ENCODE measurements around the gene DLGAP4. TPM values are rescaled to one million over a fixed set of nuclear protein-coding genes. Genes with fewer than 3 reads are reported as not detected.
A peak's percentile ranks its signal among the peaks of the same experiment; 100 is the strongest.

Gene DLGAP4
- total and polyA plus RNA-seq, 9 of the 15 experiments (the other 6 are each of a cell fraction or from before 2014, with no cell fraction given), result 0.31 to 34.1 (median 4.5) TPM

DNA sequence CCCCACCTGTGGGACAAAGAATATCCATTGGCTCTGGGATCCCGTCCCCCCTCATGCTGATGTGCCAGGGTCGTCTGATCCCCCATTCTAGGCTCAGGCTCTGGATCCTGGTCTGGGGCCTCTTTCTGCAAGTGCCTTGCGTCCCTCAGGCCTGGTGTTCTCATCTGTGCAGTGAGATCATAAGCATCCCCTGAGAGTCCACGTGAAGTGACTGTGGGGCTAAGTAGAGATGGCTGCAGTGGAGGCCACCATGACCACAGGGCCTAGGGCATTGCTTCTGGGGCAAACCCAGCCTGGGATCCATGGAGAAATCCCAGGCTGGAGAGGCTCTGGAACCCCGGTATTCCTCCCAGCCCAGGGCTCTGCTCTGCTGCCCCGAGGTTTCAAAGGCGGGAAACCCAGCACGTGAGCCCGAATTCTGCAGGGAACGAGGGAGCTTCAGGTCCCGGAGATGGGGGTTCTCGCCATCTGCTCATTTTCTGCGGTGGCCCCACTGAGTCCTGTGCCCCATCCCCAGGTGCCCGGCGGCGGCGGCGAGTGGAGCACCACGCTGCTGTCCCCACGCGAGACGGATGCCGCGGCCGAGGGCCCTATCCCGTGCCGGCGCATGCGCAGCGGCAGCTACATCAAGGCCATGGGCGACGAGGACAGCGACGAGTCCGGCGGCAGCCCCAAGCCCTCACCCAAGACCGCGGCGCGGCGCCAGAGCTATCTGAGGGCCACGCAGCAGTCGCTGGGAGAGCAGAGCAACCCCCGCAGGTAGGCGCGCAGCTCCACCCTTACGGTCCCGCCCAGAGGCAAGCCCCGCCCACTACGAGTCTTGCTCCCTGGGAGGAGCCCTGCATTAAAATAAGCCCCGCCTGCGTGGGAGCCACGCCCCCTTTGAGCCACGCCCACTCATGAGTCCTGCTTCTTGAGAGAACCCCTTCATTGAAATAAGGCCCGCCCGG is 129.7 kb downstream of the DLGAP4 start (continued):
- TF ChIP-seq CEBPB (tag; IDR thresholded peaks at IDR 0.05), result no peak
- TF ChIP-seq ADNP (tag; IDR thresholded peaks at IDR 0.05), result no peak
- no peak for TF ChIP-seq HMG20B (CRISPR knock-in tag; IDR thresholded peaks at IDR 0.05)
- no peak for TF ChIP-seq ZBTB1 (CRISPR knock-in tag; IDR thresholded peaks at IDR 0.05; ENCODE audit: borderline replicate concordance, low read depth)
- TF ChIP-seq TGIF2 (CRISPR knock-in tag; IDR thresholded peaks at IDR 0.05), result no peak
- no peak for TF ChIP-seq DPF2 (IDR thresholded peaks at IDR 0.05)
- no peak for TF ChIP-seq ZSCAN32 (CRISPR knock-in tag; IDR thresholded peaks at IDR 0.05)
- TF ChIP-seq, protein P1, sequence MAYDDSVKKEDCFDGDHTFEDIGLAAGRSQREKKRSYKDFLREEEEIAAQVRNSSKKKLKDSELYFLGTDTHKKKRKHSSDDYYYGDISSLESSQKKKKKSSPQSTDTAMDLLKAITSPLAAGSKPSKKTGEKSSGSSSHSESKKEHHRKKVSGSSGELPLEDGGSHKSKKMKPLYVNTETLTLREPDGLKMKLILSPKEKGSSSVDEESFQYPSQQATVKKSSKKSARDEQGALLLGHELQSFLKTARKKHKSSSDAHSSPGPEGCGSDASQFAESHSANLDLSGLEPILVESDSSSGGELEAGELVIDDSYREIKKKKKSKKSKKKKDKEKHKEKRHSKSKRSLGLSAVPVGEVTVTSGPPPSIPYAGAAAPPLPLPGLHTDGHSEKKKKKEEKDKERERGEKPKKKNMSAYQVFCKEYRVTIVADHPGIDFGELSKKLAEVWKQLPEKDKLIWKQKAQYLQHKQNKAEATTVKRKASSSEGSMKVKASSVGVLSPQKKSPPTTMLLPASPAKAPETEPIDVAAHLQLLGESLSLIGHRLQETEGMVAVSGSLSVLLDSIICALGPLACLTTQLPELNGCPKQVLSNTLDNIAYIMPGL (CRISPR knock-in tag; IDR thresholded peaks at IDR 0.05), result no peak
- TF ChIP-seq GATAD2B (IDR thresholded peaks at IDR 0.05; ENCODE audit: borderline replicate concordance), result no peak
- TF ChIP-seq POU5F1 (IDR thresholded peaks at IDR 0.05; ENCODE audit: borderline replicate concordance, low read depth, low read length, partially characterized antibody), result no peak
- TF ChIP-seq, protein P2, sequence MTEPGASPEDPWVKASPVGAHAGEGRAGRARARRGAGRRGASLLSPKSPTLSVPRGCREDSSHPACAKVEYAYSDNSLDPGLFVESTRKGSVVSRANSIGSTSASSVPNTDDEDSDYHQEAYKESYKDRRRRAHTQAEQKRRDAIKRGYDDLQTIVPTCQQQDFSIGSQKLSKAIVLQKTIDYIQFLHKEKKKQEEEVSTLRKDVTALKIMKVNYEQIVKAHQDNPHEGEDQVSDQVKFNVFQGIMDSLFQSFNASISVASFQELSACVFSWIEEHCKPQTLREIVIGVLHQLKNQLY (CRISPR knock-in tag; conservative IDR thresholded peaks at IDR 0.05), result no peak
- TF ChIP-seq, protein P3, sequence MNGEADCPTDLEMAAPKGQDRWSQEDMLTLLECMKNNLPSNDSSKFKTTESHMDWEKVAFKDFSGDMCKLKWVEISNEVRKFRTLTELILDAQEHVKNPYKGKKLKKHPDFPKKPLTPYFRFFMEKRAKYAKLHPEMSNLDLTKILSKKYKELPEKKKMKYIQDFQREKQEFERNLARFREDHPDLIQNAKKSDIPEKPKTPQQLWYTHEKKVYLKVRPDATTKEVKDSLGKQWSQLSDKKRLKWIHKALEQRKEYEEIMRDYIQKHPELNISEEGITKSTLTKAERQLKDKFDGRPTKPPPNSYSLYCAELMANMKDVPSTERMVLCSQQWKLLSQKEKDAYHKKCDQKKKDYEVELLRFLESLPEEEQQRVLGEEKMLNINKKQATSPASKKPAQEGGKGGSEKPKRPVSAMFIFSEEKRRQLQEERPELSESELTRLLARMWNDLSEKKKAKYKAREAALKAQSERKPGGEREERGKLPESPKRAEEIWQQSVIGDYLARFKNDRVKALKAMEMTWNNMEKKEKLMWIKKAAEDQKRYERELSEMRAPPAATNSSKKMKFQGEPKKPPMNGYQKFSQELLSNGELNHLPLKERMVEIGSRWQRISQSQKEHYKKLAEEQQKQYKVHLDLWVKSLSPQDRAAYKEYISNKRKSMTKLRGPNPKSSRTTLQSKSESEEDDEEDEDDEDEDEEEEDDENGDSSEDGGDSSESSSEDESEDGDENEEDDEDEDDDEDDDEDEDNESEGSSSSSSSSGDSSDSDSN (IDR thresholded peaks at IDR 0.05; ENCODE audit: borderline replicate concordance in 1 of 2, low read depth in 2 of 2, low read length in 2 of 2), result 0 out of 4 replicates have a peak, but pooled peaks of 1 of the 2 experiments have one; percentile 56
- TF ChIP-seq, protein P4, sequence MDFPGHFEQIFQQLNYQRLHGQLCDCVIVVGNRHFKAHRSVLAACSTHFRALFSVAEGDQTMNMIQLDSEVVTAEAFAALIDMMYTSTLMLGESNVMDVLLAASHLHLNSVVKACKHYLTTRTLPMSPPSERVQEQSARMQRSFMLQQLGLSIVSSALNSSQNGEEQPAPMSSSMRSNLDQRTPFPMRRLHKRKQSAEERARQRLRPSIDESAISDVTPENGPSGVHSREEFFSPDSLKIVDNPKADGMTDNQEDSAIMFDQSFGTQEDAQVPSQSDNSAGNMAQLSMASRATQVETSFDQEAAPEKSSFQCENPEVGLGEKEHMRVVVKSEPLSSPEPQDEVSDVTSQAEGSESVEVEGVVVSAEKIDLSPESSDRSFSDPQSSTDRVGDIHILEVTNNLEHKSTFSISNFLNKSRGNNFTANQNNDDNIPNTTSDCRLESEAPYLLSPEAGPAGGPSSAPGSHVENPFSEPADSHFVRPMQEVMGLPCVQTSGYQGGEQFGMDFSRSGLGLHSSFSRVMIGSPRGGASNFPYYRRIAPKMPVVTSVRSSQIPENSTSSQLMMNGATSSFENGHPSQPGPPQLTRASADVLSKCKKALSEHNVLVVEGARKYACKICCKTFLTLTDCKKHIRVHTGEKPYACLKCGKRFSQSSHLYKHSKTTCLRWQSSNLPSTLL (IDR thresholded peaks at IDR 0.05), result no peak
- no peak for TF ChIP-seq ZNF282 (CRISPR knock-in tag; IDR thresholded peaks at IDR 0.05)
- no peak for TF ChIP-seq GABPB2 (CRISPR knock-in tag; conservative IDR thresholded peaks at IDR 0.05)
- TF ChIP-seq SNRNP70 (optimal IDR thresholded peaks at IDR 0.05; ENCODE audit: low read depth, low read length), result no peak

Measured in K562 (cell line).